ENCODE results near the gene STK17B.
A peak's percentile ranks its signal among the peaks of the same experiment; 100 is the strongest.

GRCh38 chr2:196170606-196171247 is 651 bp downstream of the STK17B start:
- TF ChIP-seq CTCF (IDR thresholded peaks at IDR 0.05; ENCODE audit: low read depth, low read length) (no peak), MAX (IDR thresholded peaks at IDR 0.05; ENCODE audit: low read depth, low read length) (0 out of 2 replicates have a peak, but pooled peaks have one; percentile 2), POLR2A (IDR thresholded peaks at IDR 0.05; ENCODE audit: extremely low read depth, insufficient read length) (no peak), MYC (IDR thresholded peaks at IDR 0.05; ENCODE audit: low read depth, low read length) (no peak)

Measured in NB4 (cell line).